Measurements from ENCODE around the gene SEH1L. TPM values are rescaled to one million over a fixed set of nuclear protein-coding genes. Genes with fewer than 3 reads are reported as not detected.

The SEH1L gene
- total and polyA plus RNA-seq, 10 of the 15 experiments (the other 5 are each of a cell fraction or from before 2014, with no cell fraction given) = 27.5 to 109 (median 52.8) TPM

DNA sequence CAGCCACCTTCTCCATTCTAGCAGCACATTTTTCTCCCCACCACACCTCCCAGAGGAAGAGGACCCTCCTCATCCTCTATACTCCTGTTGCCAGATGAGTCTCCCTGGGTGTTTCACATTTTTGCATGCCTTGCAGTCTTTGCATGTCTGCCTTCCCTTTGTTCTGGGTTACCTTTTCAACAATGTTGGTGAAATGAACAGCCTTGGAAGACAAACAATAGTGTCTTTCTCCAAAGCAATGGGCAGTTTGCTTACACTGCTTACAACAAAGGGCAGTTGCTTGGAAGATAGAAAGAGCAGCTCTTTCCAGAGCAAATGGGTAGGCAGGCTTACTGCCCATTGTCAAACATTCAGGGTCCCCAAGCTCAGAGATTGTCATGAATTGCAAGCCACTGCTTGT is 14.5 kb upstream of the SEH1L start:
- no peak overlapping the region for H2AFZ ChIP-seq (ENCODE audit: control insufficient read depth, low read depth, low read length)
- ChIA-PET CTCF (interaction anchor here (1.0 to 4.7 kb wide), 17 partner anchors 9 to 542 kb away, joined by 4 to 70 read pairs (median 10); no protein-coding TSS in a partner anchor), SMC1A (ENCODE audit: uncharacterized antibody, unreplicated experiment) (interaction anchor here (0.9 to 2.9 kb wide), 11 partner anchors 12 to 214 kb away, joined by 3 to 32 read pairs (median 9); no protein-coding TSS in a partner anchor), RAD21 (ENCODE audit: unreplicated experiment) (interaction anchor here (0.9 to 2.8 kb wide), 5 partner anchors 11 to 209 kb away, joined by 3 to 17 read pairs (median 9); no protein-coding TSS in a partner anchor), POLR2A (no interaction called here)
- H3K9ac ChIP-seq (ENCODE audit: control insufficient read depth, insufficient read depth, low read length) = no peak overlapping the region
- H3K79me2 ChIP-seq (ENCODE audit: control insufficient read depth, insufficient read depth, low read length) = no peaks in the 10 kb centered on the region
- H3K27me3 ChIP-seq (replicated peaks in 1 of 2; ENCODE audit: control insufficient read depth in 2 of 2, insufficient read depth in 2 of 2, low read length in 1 of 2) = no peaks in the 10 kb centered on the region; a peak in 2 of 4 replicates
- H3K27ac ChIP-seq (ENCODE audit: control insufficient read depth, insufficient read depth) = no peak overlapping the region
- no peaks in the 10 kb centered on the region for H4K20me1 ChIP-seq (ENCODE audit: control insufficient read depth, insufficient read depth)
- H3K4me1 ChIP-seq (ENCODE audit: control insufficient read depth, insufficient read depth, low read length) = no peaks in the 10 kb centered on the region
- intact Hi-C loops (cut with micrococcal nuclease; ENCODE audit: unreplicated experiment) = loop anchor here (5.0 to 10.0 kb wide), 2 partner anchors 399 to 541 kb away; no protein-coding TSS in a partner anchor
- ATAC-seq (no peak), FAIRE-seq (no peak), DNase-seq (ENCODE audit: low read depth, low spot score) (no peak)
- no peaks in the 10 kb centered on the region for H3K9me3 ChIP-seq (replicated peaks; ENCODE audit: control insufficient read depth, insufficient read depth, low read length)
- H3K4me2 ChIP-seq (ENCODE audit: control insufficient read depth, insufficient read depth) = no peak overlapping the region
- H3K4me3 ChIP-seq = no peak overlapping the region
- TF ChIP-seq KDM1A (IDR thresholded peaks at IDR 0.05; ENCODE audit: borderline replicate concordance) (no peak), E4F1 (IDR thresholded peaks at IDR 0.05; ENCODE audit: borderline replicate concordance, partially characterized antibody) (no peak), JUNB (IDR thresholded peaks at IDR 0.05) (no peak), ZBTB40 (IDR thresholded peaks at IDR 0.05; ENCODE audit: borderline replicate concordance) (no peak), PAX8 (IDR thresholded peaks at IDR 0.05) (no peak), ZSCAN29 (IDR thresholded peaks at IDR 0.05) (no peak), RCOR1 (conservative IDR thresholded peaks at IDR 0.05; ENCODE audit: low read depth, low read length) (no peak), RUNX3 (IDR thresholded peaks at IDR 0.05; ENCODE audit: low read length) (no peak)
- TF ChIP-seq, protein P1, sequence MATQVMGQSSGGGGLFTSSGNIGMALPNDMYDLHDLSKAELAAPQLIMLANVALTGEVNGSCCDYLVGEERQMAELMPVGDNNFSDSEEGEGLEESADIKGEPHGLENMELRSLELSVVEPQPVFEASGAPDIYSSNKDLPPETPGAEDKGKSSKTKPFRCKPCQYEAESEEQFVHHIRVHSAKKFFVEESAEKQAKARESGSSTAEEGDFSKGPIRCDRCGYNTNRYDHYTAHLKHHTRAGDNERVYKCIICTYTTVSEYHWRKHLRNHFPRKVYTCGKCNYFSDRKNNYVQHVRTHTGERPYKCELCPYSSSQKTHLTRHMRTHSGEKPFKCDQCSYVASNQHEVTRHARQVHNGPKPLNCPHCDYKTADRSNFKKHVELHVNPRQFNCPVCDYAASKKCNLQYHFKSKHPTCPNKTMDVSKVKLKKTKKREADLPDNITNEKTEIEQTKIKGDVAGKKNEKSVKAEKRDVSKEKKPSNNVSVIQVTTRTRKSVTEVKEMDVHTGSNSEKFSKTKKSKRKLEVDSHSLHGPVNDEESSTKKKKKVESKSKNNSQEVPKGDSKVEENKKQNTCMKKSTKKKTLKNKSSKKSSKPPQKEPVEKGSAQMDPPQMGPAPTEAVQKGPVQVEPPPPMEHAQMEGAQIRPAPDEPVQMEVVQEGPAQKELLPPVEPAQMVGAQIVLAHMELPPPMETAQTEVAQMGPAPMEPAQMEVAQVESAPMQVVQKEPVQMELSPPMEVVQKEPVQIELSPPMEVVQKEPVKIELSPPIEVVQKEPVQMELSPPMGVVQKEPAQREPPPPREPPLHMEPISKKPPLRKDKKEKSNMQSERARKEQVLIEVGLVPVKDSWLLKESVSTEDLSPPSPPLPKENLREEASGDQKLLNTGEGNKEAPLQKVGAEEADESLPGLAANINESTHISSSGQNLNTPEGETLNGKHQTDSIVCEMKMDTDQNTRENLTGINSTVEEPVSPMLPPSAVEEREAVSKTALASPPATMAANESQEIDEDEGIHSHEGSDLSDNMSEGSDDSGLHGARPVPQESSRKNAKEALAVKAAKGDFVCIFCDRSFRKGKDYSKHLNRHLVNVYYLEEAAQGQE (IDR thresholded peaks at IDR 0.05; ENCODE audit: low read depth, low read length) = no peak
- BruUV-seq (replicated peaks) = no TSS peak
- in situ Hi-C loops (cut with MboI) = loop anchor here (5.0 kb wide), 1 partner anchor 206 kb away; no protein-coding TSS in a partner anchor
- no peaks in the 10 kb centered on the region for H3K36me3 ChIP-seq (ENCODE audit: control insufficient read depth in 2 of 2, insufficient read depth in 2 of 2, low read length in 1 of 2)
